H1 (cell line): ENCODE data around the gene SPEF1. TPM values are rescaled to one million over a fixed set of nuclear protein-coding genes. Genes with fewer than 3 reads are reported as not detected.

Source experiments
- CTCF ChIA-PET: fragments of 300-600 bp; sonication (Branson Sonifier 250); formaldehyde crosslinking; loops from one replicate; lab custom pipeline; 2021; ENCODE audit not compliant: partially characterized antibody; lab: Charles Lee
- POLR2A ChIA-PET: fragments of 300-600 bp; sonication (Branson Sonifier 250); formaldehyde crosslinking; loops from one replicate; lab custom pipeline; 2021; ENCODE audit warnings: inconsistent platforms; ENCODE audit not compliant: partially characterized antibody; lab: Charles Lee
- DNase-seq, 2 experiments: peaks; one replicate each; pipeline versions ENCODE4 v3.0.0 to v3.0.0-alpha.2; 2010 to 2022; ENCODE audit warnings: low spot score in 2 of 2, low read depth in 1 of 2, mixed read lengths in 1 of 2
- FAIRE-seq: peaks from 2 replicates; lab custom pipeline; 2011; peaks lifted over from hg19 to GRCh38; lab: Jason Lieb, UNC
- H2AFZ ChIP-seq: 2 replicates; pipeline ENCODE4 v1.8.1; 2012; ENCODE audit warnings: low read length, inconsistent platforms
- H2AK5ac ChIP-seq: 2 replicates; pipeline ENCODE4 v1.6.1; 2013; ENCODE audit warnings: low read depth, low read length
- H2BK120ac ChIP-seq: replicated peaks from 2 replicates; pipeline ENCODE3; 2013; ENCODE audit warnings: low read depth, low read length, inconsistent platforms
- H2BK12ac ChIP-seq: 2 replicates; pipeline ENCODE4 v1.6.1; 2013; ENCODE audit warnings: low read depth, low read length
- H2BK15ac ChIP-seq: 2 replicates; pipeline ENCODE4 v1.6.1; 2013; ENCODE audit warnings: low read length
- H2BK20ac ChIP-seq: 2 replicates; pipeline ENCODE4 v1.6.1; 2013; ENCODE audit warnings: low read length
- H2BK5ac ChIP-seq: 2 replicates; pipeline ENCODE4 v1.6.1; 2013; ENCODE audit warnings: low read depth, low read length
- H3K14ac ChIP-seq: 2 replicates; pipeline ENCODE4 v1.6.1; 2013; ENCODE audit warnings: inconsistent platforms; ENCODE audit not compliant: insufficient read length
- H3K18ac ChIP-seq: 2 replicates; pipeline ENCODE4 v1.6.1; 2013; ENCODE audit warnings: low read length; ENCODE audit errors: extremely low read depth
- H3K23ac ChIP-seq: 2 replicates; pipeline ENCODE4 v1.6.1; 2013; ENCODE audit warnings: inconsistent platforms; ENCODE audit not compliant: insufficient read length
- H3K23me2 ChIP-seq: 2 replicates; pipeline ENCODE4 v1.6.1; 2013; ENCODE audit warnings: low read depth, low read length
- H3K27ac ChIP-seq: 2 replicates; pipeline ENCODE4 v1.6.1; 2011; ENCODE audit warnings: low read depth, low read length, inconsistent platforms
- H3K27me3 ChIP-seq, 4 experiments: replicated peaks in 1 of 4; 1 replicate in 1 of 4; 2 replicates in 3 of 4; pipeline versions ENCODE4 v1.6.1 to v1.8.1; 2011 to 2013; ENCODE audit warnings: low read length in 3 of 4, mild to moderate bottlenecking in 3 of 4, inconsistent platforms in 2 of 4, mixed read lengths in 2 of 4, moderate library complexity in 1 of 4; ENCODE audit not compliant: control insufficient read depth in 3 of 4, insufficient read depth in 3 of 4; ENCODE audit errors: extremely low read depth in 1 of 4
- H3K36me3 ChIP-seq, 4 experiments: 2 replicates each; pipeline versions ENCODE4 v1.6.1 to v1.8.1; 2011 to 2013; ENCODE audit warnings: mild to moderate bottlenecking in 4 of 4, low read length in 3 of 4, moderate library complexity in 2 of 4, control low read depth in 1 of 4, inconsistent platforms in 1 of 4; ENCODE audit not compliant: insufficient read depth in 4 of 4, control insufficient read depth in 2 of 4
- H3K4ac ChIP-seq: replicated peaks from 2 replicates; pipeline ENCODE3; 2013; ENCODE audit warnings: low read length, low read depth, mixed read lengths, inconsistent platforms; ENCODE audit not compliant: insufficient read length
- H3K4me1 ChIP-seq, 4 experiments: replicated peaks in 1 of 4; 1 replicate in 1 of 4; 2 replicates in 3 of 4; pipeline versions ENCODE4 v1.6.1 to v1.8.1; 2011 to 2013; ENCODE audit warnings: low read length in 3 of 4, inconsistent platforms in 2 of 4, mixed read lengths in 1 of 4; ENCODE audit not compliant: insufficient read depth in 4 of 4, control insufficient read depth in 3 of 4
- H3K4me2 ChIP-seq, 2 experiments: 2 replicates each; pipeline versions ENCODE4 v1.6.1 to v1.8.1; 2011 to 2013; ENCODE audit warnings: low read depth in 2 of 2, low read length in 2 of 2, control low read depth in 1 of 2, inconsistent platforms in 1 of 2, mild to moderate bottlenecking in 1 of 2; ENCODE audit not compliant: insufficient read depth in 1 of 2
- H3K4me3 ChIP-seq, 4 experiments: fragments of 200-600, 300-600 bp in 1 of 4; sonication (generic), shearing (Covaris generic), sonication (Bioruptor Twin) in 1 of 4; 2 replicates each; pipeline versions ENCODE4 v1.5.1 to v1.8.1; 2011 to 2016; ENCODE audit warnings: low read length in 4 of 4, low read depth in 3 of 4, control low read depth in 2 of 4, inconsistent platforms in 2 of 4, mild to moderate bottlenecking in 2 of 4, mixed read lengths in 1 of 4, moderate library complexity in 1 of 4; ENCODE audit not compliant: insufficient read depth in 2 of 4; ENCODE audit errors: extremely low read depth in 1 of 4
- H3K56ac ChIP-seq: replicated peaks from 2 replicates; pipeline ENCODE3; 2013; ENCODE audit warnings: low read depth, mild to moderate bottlenecking, mixed read lengths, low read length, inconsistent platforms; ENCODE audit not compliant: insufficient read length
- H3K79me1 ChIP-seq: 2 replicates; pipeline ENCODE4 v1.6.1; 2013; ENCODE audit warnings: low read depth, low read length, control low read depth
- H3K79me2 ChIP-seq, 2 experiments: 2 replicates each; pipeline versions ENCODE4 v1.6.1 to v1.8.1; 2012 to 2013; ENCODE audit warnings: low read length in 2 of 2, mild to moderate bottlenecking in 2 of 2, inconsistent platforms in 1 of 2; ENCODE audit not compliant: insufficient read depth in 2 of 2, control insufficient read depth in 1 of 2
- H3K9ac ChIP-seq, 4 experiments: replicated peaks in 1 of 4; 1 replicate in 1 of 4; 2 replicates in 3 of 4; pipeline versions ENCODE4 v1.6.1 to v1.8.1; 2011 to 2013; ENCODE audit warnings: low read depth in 3 of 4, low read length in 3 of 4, control low read depth in 2 of 4, mild to moderate bottlenecking in 2 of 4, moderate library complexity in 2 of 4, inconsistent platforms in 1 of 4; ENCODE audit errors: extremely low read depth in 1 of 4
- H3K9me3 ChIP-seq, 2 experiments: 2 replicates each; pipeline versions ENCODE4 v1.6.1 to v1.8.1; 2012 to 2013; ENCODE audit warnings: mild to moderate bottlenecking in 2 of 2, moderate library complexity in 2 of 2, control low read depth in 1 of 2, inconsistent platforms in 1 of 2, low read depth in 1 of 2, low read length in 1 of 2, mixed read lengths in 1 of 2; ENCODE audit not compliant: insufficient read depth in 2 of 2
- H4K20me1 ChIP-seq, 2 experiments: replicated peaks in 1 of 2; 2 replicates each; pipeline versions ENCODE3 to v1.8.1; 2011 to 2013; ENCODE audit warnings: inconsistent platforms in 2 of 2, low read length in 2 of 2, mild to moderate bottlenecking in 1 of 2; ENCODE audit not compliant: insufficient read depth in 2 of 2, control insufficient read depth in 1 of 2
- H4K5ac ChIP-seq: 2 replicates; pipeline ENCODE4 v1.6.1; 2013; ENCODE audit warnings: low read length, low read depth, mixed read lengths, inconsistent platforms; ENCODE audit not compliant: insufficient read length
- H4K8ac ChIP-seq: 2 replicates; pipeline ENCODE4 v1.8.0; 2013; ENCODE audit warnings: mild to moderate bottlenecking, moderate library complexity, low read length, inconsistent platforms; ENCODE audit not compliant: insufficient read depth; ENCODE audit errors: extremely low read depth
- H4K91ac ChIP-seq: replicated peaks from 2 replicates; pipeline ENCODE3; 2013; ENCODE audit warnings: low read length, mixed read lengths, inconsistent platforms; ENCODE audit not compliant: insufficient read length
- BRCA1 ChIP-seq: IDR thresholded peaks from 2 replicates; pipeline ENCODE4 v1.6.1; 2012; ENCODE audit warnings: low read depth, low read length, improper control_type of control experiment
- SIRT6 ChIP-seq: IDR thresholded peaks from one replicate; pipeline ENCODE4 v1.7.1; 2012; ENCODE audit warnings: low read length, inconsistent platforms
- WGBS, 2 experiments: shearing (Covaris generic) in 1 of 2; methylation state at CpG; one replicate each; pipeline versions ENCODE4 v1.1.6 to v1.1.7; 2013 to 2015; ENCODE audit warnings: low lambda C conversion rate in 2 of 2, mixed read lengths in 2 of 2, inconsistent platforms in 1 of 2, low coverage in 1 of 2, missing lambda C conversion rate in 1 of 2; ENCODE audit not compliant: insufficient replicate concordance in 2 of 2, insufficient coverage in 1 of 2, insufficient read length in 1 of 2; ENCODE audit errors: extremely low coverage in 1 of 2, missing lambda C conversion rate in 1 of 2; 5-methylcytosine and 5-hydroxymethylcytosine counted together
- polyA plus RNA-seq, 7 experiments: library from polyadenylated mRNA; depleted of rRNA in 3 of 7; stranded (reverse) in 5 of 7; unstranded in 2 of 7; fragments of >200 nt in 5 of 7; fragments of 200-250 nt in 2 of 7; gene quantifications; 1 replicate in 5 of 7; 2 replicates in 1 of 7; 4 replicates in 1 of 7; pipeline versions ENCODE4 v1.2.1 to v1.2.3, GENCODE V29; 2011 to 2013; ENCODE audit warnings: missing spikeins in 2 of 7, mixed read lengths in 2 of 7
- total RNA-seq: library from RNA; stranded (reverse); fragmentation: NEBNext Ultra II Directional; extraction: Animal tissue kit (Norgen Biotek cat#: 25700); gene quantifications from 2 replicates; pipeline ENCODE4 v1.2.1, GENCODE V29; 2021
- TF ChIP-seq, protein P1 (sequence below): IDR thresholded peaks from 2 replicates; pipeline ENCODE4 v1.6.1; 2012; ENCODE audit warnings: inconsistent platforms

The SPEF1 gene
- total and polyA plus RNA-seq, 2 of the 8 experiments (the other 6 are each of a cell fraction or from before 2014, with no cell fraction given), result 0.51 to 0.71 TPM

- Histone ChIP-seq H3K18ac (no peak overlapping the region; the same call in 1 of the 2 replicates), H3K14ac (no peak overlapping the region), H3K4me2 (no peak overlapping the region), H2BK120ac (no peak overlapping the region), H4K20me1 (no peaks in the 10 kb centered on the region), H2BK15ac (peak overlapping the region; percentile 72; the same call in 1 of the 2 replicates), H2BK20ac (no peak overlapping the region), H3K9me3 (no peaks in the 10 kb centered on the region), H3K9ac (no peak overlapping the region; a peak in 1 of 7 replicates), H2BK12ac (peak overlapping the region; percentile 0; the same call in 1 of the 2 replicates), H2AK5ac (no peak overlapping the region), H3K23ac (no peak overlapping the region), H3K4me1 (peaks cover 0 to 19% (median 11%) of the 10 kb centered on the region in 4 experiments; a peak in 6 of 7 replicates), H3K23me2 (peaks cover 2% of the 10 kb centered on the region; the same call in 1 of the 2 replicates), H4K8ac (peak overlapping the region; percentile 45; the same call in 1 of the 2 replicates), H3K36me3 (no peaks in the 10 kb centered on the region), H2AFZ (no peak overlapping the region), H4K5ac (no peak overlapping the region), H3K27me3 (peaks cover 0 to 4% (median 0%) of the 10 kb centered on the region in 4 experiments; a peak in 1 of 7 replicates), H3K79me2 (no peaks in the 10 kb centered on the region), H4K91ac (peak overlapping the region; percentile 49), H2BK5ac (peak overlapping the region; percentile 60; the same call in 1 of the 2 replicates), H3K4me3 (no peak overlapping the region), H3K4ac (no peak overlapping the region), H3K79me1 (no peaks in the 10 kb centered on the region), H3K56ac (no peak overlapping the region), H3K27ac (no peak overlapping the region)
- POLR2A ChIA-PET, result interaction anchor here (0.9 to 2.2 kb wide), 6 partner anchors 11 to 63 kb away, joined by 3 to 9 read pairs (median 3); partner anchors contain the start of genes ADAM33 and ADISSP
- CTCF ChIA-PET, result interaction anchor here (0.9 to 18.5 kb wide), 15 partner anchors 13 to 79 kb away, joined by 3 to 308 read pairs (median 6); partner anchors contain the start of gene SIGLEC1
- FAIRE-seq, result no peak
- 63% methylated on average over 7 of the region's 7 CpGs; no CpG with 5 or more reads in 1 of the 2 experiments for WGBS, 2 experiments
- TF ChIP-seq, protein P1, sequence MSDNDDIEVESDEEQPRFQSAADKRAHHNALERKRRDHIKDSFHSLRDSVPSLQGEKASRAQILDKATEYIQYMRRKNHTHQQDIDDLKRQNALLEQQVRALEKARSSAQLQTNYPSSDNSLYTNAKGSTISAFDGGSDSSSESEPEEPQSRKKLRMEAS, result 0 out of 2 replicates have a peak, but pooled peaks have one; percentile 17
- TF ChIP-seq BRCA1 (no peak), SIRT6 (no peak)
- DNase-seq, result no peak
Measured at GRCh38 chr20:3739926-3740451, 41.3 kb downstream of the SPEF1 start.
